Neural progenitor cell (in vitro differentiated cells): ENCODE data around the gene CEP350.

Source experiments
- CTCF ChIP-seq: fragments of 200-600 bp; sonication (generic); IDR thresholded peaks from 2 replicates; pipeline ENCODE4 v1.5.1; 2017; ENCODE audit warnings: antibody characterized with exemption, mild to moderate bottlenecking
- EZH2 ChIP-seq: fragments of 200-600 bp; sonication (generic); IDR thresholded peaks from 2 replicates; pipeline ENCODE4 v1.6.1; 2017; ENCODE audit warnings: antibody characterized with exemption, mild to moderate bottlenecking, moderate library complexity

DNA sequence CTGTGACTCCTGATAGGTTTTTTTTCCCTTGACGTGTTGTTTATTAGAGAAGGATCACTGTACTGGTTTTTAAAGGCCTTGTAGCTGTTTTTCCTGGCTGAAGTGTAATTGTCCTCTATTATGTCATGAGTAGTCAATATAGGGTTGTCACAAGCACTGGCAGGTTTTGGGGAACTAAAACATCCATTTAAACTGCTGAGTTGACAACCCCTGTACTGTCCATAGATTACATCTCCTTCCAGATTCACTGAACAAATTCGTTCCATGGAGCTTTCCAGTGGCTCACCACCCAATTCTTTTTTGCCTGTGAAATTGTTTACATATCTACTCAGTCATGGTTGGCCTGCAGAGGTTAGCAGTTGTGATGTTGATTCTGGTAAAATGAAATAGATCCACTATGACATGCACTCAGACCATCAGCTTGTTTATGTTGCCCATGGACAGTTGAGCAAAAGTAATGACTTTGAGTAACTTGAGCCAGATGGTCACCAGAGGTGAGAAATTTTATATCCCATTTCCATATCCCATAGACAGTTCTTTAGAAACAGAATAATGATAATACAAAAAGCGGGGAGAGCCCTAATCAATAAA, 140.2 kb downstream of the CEP350 start:
- TF ChIP-seq CTCF, result no peak
- TF ChIP-seq EZH2, result no peak
